Measurements from ENCODE around the gene SELE. TPM values are rescaled to one million over a fixed set of nuclear protein-coding genes. Genes with fewer than 3 reads are reported as not detected.
"Not testable (repeated sequence)": the region's sequence is repeated elsewhere in the genome, so short reads cannot be mapped to it uniquely, and the experiment has no call there.

The SELE gene
- total and polyA plus RNA-seq, 10 donors, result 0.04 to 2.9 (median 0.29) TPM; not detected in 5

GRCh38 chr1:169724168-169724567 lies 9.7 kb downstream of the SELE start:
- TF ChIP-seq CTCF (IDR thresholded peaks at IDR 0.05 in 8 of 11, conservative IDR thresholded peaks at IDR 0.05 in 3 of 11) (no peak), POLR2AphosphoS5 (IDR thresholded peaks at IDR 0.05) (no peak), POLR2A (IDR thresholded peaks at IDR 0.05) (no peak)
- H3K9me3 ChIP-seq, result no peaks in the 10 kb centered on the region
- H3K4me1 ChIP-seq, result no peaks in the 10 kb centered on the region
- H3K27ac ChIP-seq, result no peak overlapping the region
- no peaks in the 10 kb centered on the region for H3K36me3 ChIP-seq
- WGBS, 5 donors, result 67 to 78% (median 72%) methylated on average over 4 of the region's 4 CpGs
- H3K4me3 ChIP-seq, result no peak overlapping the region
- H3K27me3 ChIP-seq (replicated peaks in 1 of 7), result peaks cover 0 to 4% (median 0%) of the 10 kb centered on the region in 7 donors
- intact Hi-C loops (cut with DNase I; ENCODE audit: low total_unique reads), result no loop called here
- DNase-seq, result no peak

- DNase-seq, result no peak
- Histone ChIP-seq H3K9me3 (no peaks in the 10 kb centered on the region), H3K27ac (no peak overlapping the region), H3K27me3 (replicated peaks in 1 of 7) (peaks cover 0 to 4% (median 0%) of the 10 kb centered on the region in 7 donors), H3K36me3 (no peaks in the 10 kb centered on the region), H3K4me3 (no peak overlapping the region), H3K4me1 (no peaks in the 10 kb centered on the region)
- WGBS, 5 donors, result 85 to 93% (median 85%) methylated on average over 2 of the region's 2 CpGs
- intact Hi-C loops (cut with DNase I; ENCODE audit: low total_unique reads), result no loop called here
- TF ChIP-seq POLR2A (IDR thresholded peaks at IDR 0.05) (no peak), CTCF (IDR thresholded peaks at IDR 0.05 in 8 of 11, conservative IDR thresholded peaks at IDR 0.05 in 3 of 11) (no peak), POLR2AphosphoS5 (IDR thresholded peaks at IDR 0.05) (no peak)
Measured at GRCh38 chr1:169723763-169724162, 10.1 kb downstream of the SELE start.

GRCh38 chr1:169722779-169723178 lies 11.1 kb downstream of the SELE start:
- no peak overlapping the region for H3K27ac ChIP-seq
- H3K4me1 ChIP-seq, result no peaks in the 10 kb centered on the region
- no peak for DNase-seq
- H3K9me3 ChIP-seq, result no peaks in the 10 kb centered on the region
- H3K36me3 ChIP-seq, result no peaks in the 10 kb centered on the region
- H3K4me3 ChIP-seq, result no peak overlapping the region
- no peak for TF ChIP-seq POLR2AphosphoS5 (IDR thresholded peaks at IDR 0.05)
- no peak for TF ChIP-seq CTCF (IDR thresholded peaks at IDR 0.05 in 8 of 11, conservative IDR thresholded peaks at IDR 0.05 in 3 of 11)
- no peak for TF ChIP-seq POLR2A (IDR thresholded peaks at IDR 0.05)
- peaks cover 0 to 4% (median 0%) of the 10 kb centered on the region in 7 donors for H3K27me3 ChIP-seq (replicated peaks in 1 of 7)
- intact Hi-C loops (cut with DNase I; ENCODE audit: low total_unique reads), result no loop called here

- H3K36me3 ChIP-seq; DNase-seq; H3K4me3 ChIP-seq; intact Hi-C loops (cut with DNase I; ENCODE audit: low total_unique reads); H3K27ac ChIP-seq; H3K27me3 ChIP-seq (replicated peaks in 1 of 7): not testable (repeated sequence)
- Histone ChIP-seq H3K9me3 (peaks cover 0 to 24% (median 15%) of the 10 kb centered on the region in 8 donors), H3K4me1 (peaks cover 0 to 23% (median 10%) of the 10 kb centered on the region in 6 donors)
- 74 to 88% (median 87%) methylated on average over 2 of the region's 2 CpGs for WGBS, 5 donors
Measured at GRCh38 chr1:169715100-169715499, 18.8 kb downstream of the SELE start.

- not testable (repeated sequence) for H3K27me3 ChIP-seq (replicated peaks in 1 of 7); H3K36me3 ChIP-seq; DNase-seq; H3K27ac ChIP-seq; H3K4me3 ChIP-seq
- Histone ChIP-seq H3K9me3 (peaks cover 0 to 24% (median 15%) of the 10 kb centered on the region in 8 donors), H3K4me1 (peaks cover 0 to 41% (median 10%) of the 10 kb centered on the region in 6 donors)
- intact Hi-C loops (cut with DNase I; ENCODE audit: low total_unique reads), result loop anchor here (5.0 kb wide), 1 partner anchor 116 kb away; no protein-coding TSS in a partner anchor
- 90 to 98% (median 93%) methylated on average over 5 of the region's 5 CpGs for WGBS, 5 donors
Measured at GRCh38 chr1:169713090-169713489, 20.8 kb downstream of the SELE start.

All from spleen (tissue), 11 donors.